Measurements from ENCODE around the gene WDR27.

DNA sequence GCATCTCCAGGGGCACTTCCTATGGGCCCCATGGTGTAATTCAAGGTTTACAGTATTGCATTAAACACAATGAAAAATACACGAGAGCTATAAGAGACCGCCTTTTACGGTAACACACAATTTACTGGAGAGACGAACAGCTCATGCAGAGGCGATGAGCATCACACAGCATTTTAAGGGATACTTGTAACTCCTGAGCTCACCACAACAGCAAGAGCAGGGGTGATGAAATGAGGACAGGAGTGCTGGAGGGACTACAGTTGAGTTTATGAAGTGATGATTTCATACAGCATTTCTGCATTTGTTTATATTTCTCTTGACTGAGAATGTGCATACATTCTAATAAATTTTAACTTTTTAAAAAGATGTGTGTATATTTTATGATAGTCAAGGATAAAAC is 113.9 kb downstream of the WDR27 start:
- TF ChIP-seq, protein P1, sequence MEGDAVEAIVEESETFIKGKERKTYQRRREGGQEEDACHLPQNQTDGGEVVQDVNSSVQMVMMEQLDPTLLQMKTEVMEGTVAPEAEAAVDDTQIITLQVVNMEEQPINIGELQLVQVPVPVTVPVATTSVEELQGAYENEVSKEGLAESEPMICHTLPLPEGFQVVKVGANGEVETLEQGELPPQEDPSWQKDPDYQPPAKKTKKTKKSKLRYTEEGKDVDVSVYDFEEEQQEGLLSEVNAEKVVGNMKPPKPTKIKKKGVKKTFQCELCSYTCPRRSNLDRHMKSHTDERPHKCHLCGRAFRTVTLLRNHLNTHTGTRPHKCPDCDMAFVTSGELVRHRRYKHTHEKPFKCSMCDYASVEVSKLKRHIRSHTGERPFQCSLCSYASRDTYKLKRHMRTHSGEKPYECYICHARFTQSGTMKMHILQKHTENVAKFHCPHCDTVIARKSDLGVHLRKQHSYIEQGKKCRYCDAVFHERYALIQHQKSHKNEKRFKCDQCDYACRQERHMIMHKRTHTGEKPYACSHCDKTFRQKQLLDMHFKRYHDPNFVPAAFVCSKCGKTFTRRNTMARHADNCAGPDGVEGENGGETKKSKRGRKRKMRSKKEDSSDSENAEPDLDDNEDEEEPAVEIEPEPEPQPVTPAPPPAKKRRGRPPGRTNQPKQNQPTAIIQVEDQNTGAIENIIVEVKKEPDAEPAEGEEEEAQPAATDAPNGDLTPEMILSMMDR (tag by site-specific recombination; IDR thresholded peaks at IDR 0.05), result no peak
- TF ChIP-seq, protein P2, sequence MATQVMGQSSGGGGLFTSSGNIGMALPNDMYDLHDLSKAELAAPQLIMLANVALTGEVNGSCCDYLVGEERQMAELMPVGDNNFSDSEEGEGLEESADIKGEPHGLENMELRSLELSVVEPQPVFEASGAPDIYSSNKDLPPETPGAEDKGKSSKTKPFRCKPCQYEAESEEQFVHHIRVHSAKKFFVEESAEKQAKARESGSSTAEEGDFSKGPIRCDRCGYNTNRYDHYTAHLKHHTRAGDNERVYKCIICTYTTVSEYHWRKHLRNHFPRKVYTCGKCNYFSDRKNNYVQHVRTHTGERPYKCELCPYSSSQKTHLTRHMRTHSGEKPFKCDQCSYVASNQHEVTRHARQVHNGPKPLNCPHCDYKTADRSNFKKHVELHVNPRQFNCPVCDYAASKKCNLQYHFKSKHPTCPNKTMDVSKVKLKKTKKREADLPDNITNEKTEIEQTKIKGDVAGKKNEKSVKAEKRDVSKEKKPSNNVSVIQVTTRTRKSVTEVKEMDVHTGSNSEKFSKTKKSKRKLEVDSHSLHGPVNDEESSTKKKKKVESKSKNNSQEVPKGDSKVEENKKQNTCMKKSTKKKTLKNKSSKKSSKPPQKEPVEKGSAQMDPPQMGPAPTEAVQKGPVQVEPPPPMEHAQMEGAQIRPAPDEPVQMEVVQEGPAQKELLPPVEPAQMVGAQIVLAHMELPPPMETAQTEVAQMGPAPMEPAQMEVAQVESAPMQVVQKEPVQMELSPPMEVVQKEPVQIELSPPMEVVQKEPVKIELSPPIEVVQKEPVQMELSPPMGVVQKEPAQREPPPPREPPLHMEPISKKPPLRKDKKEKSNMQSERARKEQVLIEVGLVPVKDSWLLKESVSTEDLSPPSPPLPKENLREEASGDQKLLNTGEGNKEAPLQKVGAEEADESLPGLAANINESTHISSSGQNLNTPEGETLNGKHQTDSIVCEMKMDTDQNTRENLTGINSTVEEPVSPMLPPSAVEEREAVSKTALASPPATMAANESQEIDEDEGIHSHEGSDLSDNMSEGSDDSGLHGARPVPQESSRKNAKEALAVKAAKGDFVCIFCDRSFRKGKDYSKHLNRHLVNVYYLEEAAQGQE (tag by site-specific recombination; IDR thresholded peaks at IDR 0.05), result no peak
- TF ChIP-seq KLF9 (tag by site-specific recombination; IDR thresholded peaks at IDR 0.05; ENCODE audit: low read depth) (no peak), ZNF76 (tag by site-specific recombination; IDR thresholded peaks at IDR 0.05; ENCODE audit: borderline replicate concordance, low read depth) (no peak), TRIM28 (IDR thresholded peaks at IDR 0.05; ENCODE audit: borderline replicate concordance, low read length) (no peak), ZFP37 (tag by site-specific recombination; IDR thresholded peaks at IDR 0.05) (no peak)
- TF ChIP-seq, protein P3, sequence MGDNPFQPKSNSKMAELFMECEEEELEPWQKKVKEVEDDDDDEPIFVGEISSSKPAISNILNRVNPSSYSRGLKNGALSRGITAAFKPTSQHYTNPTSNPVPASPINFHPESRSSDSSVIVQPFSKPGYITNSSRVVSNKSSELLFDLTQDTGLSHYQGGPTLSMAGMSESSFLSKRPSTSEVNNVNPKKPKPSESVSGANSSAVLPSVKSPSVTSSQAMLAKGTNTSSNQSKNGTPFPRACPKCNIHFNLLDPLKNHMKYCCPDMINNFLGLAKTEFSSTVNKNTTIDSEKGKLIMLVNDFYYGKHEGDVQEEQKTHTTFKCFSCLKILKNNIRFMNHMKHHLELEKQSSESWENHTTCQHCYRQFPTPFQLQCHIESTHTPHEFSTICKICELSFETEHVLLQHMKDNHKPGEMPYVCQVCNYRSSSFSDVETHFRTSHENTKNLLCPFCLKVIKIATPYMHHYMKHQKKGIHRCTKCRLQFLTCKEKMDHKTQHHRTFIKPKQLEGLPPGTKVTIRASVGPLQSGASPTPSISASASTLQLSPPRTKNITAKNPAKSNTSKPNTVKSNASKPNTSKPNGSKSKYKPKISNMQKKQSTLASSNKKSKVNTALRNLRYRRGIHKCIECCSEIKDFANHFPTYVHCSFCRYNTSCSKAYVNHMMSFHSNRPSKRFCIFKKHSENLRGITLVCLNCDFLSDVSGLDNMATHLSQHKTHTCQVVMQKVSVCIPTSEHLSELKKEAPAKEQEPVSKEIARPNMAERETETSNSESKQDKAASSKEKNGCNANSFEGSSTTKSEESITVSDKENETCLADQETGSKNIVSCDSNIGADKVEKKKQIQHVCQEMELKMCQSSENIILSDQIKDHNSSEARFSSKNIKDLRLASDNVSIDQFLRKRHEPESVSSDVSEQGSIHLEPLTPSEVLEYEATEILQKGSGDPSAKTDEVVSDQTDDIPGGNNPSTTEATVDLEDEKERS (tag by site-specific recombination; IDR thresholded peaks at IDR 0.05), result no peak
- TF ChIP-seq, protein P4, sequence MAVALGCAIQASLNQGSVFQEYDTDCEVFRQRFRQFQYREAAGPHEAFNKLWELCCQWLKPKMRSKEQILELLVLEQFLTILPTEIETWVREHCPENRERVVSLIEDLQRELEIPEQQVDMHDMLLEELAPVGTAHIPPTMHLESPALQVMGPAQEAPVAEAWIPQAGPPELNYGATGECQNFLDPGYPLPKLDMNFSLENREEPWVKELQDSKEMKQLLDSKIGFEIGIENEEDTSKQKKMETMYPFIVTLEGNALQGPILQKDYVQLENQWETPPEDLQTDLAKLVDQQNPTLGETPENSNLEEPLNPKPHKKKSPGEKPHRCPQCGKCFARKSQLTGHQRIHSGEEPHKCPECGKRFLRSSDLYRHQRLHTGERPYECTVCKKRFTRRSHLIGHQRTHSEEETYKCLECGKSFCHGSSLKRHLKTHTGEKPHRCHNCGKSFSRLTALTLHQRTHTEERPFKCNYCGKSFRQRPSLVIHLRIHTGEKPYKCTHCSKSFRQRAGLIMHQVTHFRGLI (tag by site-specific recombination; IDR thresholded peaks at IDR 0.05), result no peak
- TF ChIP-seq, protein P5, sequence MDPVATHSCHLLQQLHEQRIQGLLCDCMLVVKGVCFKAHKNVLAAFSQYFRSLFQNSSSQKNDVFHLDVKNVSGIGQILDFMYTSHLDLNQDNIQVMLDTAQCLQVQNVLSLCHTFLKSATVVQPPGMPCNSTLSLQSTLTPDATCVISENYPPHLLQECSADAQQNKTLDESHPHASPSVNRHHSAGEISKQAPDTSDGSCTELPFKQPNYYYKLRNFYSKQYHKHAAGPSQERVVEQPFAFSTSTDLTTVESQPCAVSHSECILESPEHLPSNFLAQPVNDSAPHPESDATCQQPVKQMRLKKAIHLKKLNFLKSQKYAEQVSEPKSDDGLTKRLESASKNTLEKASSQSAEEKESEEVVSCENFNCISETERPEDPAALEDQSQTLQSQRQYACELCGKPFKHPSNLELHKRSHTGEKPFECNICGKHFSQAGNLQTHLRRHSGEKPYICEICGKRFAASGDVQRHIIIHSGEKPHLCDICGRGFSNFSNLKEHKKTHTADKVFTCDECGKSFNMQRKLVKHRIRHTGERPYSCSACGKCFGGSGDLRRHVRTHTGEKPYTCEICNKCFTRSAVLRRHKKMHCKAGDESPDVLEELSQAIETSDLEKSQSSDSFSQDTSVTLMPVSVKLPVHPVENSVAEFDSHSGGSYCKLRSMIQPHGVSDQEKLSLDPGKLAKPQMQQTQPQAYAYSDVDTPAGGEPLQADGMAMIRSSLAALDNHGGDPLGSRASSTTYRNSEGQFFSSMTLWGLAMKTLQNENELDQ (tag by site-specific recombination; IDR thresholded peaks at IDR 0.05; ENCODE audit: low read depth), result no peak

All from HEK293 (cell line).